ENCODE data around the gene OR56A3.
"Not testable (repeated sequence)": the region's sequence is repeated elsewhere in the genome, so short reads cannot be mapped to it uniquely, and the experiment has no call there.

OR56A3 gene, protein sequence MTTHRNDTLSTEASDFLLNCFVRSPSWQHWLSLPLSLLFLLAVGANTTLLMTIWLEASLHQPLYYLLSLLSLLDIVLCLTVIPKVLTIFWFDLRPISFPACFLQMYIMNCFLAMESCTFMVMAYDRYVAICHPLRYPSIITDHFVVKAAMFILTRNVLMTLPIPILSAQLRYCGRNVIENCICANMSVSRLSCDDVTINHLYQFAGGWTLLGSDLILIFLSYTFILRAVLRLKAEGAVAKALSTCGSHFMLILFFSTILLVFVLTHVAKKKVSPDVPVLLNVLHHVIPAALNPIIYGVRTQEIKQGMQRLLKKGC

GRCh38 chr11:5941951-5942350, at the start of gene OR56A3:
TSS of gene OR56A3 (plus strand) at chr11:5942251. CDS start at chr11:5947347, 5,096 bp downstream.
- DNase-seq (ENCODE audit: low read depth in 2 of 2): no peak

GRCh38 chr11:5892908-5893307, 49.1 kb upstream of the OR56A3 start, which contains the start of gene OR52E5:
TSS of gene OR52E5 (plus strand) at chr11:5893208. CDS start at chr11:5900777, 7,569 bp downstream.
- no peak for DNase-seq (ENCODE audit: low read depth in 2 of 2)

DNA sequence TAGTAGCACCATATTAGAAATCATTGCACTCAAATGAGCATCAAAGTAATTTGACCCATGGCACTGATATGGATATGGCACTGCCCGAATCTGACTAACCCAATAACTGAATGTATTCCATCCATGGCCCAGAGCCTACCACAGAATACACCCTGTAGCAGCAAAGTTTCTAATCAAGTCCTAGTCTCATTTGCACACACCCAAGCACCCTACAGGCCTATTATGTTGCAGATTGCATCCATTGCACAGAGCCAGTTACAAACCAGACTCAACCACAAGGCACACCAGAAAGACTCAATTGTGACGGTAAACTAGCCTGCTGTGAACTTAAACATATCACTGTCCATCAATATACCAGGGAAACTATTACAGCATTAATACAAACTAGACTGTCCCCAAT, 42.5 kb upstream of the OR56A3 start:
- no peak for DNase-seq (ENCODE audit: low read depth in 2 of 2)

- DNase-seq (ENCODE audit: low read depth in 2 of 2): no peak
Measured at GRCh38 chr11:5910540-5910939, 31.5 kb upstream of the OR56A3 start.

- no peak for DNase-seq (ENCODE audit: low read depth in 2 of 2)
Measured at GRCh38 chr11:5922749-5923426, 19.2 kb upstream of the OR56A3 start.

DNA sequence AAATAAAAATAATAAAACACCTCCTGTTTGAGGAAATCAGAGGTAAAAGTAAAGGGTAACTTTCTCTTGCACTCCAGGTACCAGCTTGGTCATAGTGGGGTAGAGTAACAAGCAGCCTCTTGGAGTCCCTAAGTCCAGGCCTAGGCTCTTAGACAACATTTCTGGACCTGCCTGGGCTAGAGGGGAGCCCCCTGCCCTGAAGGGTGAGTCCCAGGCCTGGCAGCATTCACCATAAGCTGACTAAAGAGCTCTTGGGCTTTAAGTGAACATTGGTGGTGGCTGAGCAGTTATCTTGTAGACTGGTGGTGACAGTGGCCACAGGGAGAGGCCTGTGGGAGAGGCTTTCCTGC, 18.6 kb upstream of the OR56A3 start:
- no peak for DNase-seq (ENCODE audit: low read depth in 2 of 2)

DNA sequence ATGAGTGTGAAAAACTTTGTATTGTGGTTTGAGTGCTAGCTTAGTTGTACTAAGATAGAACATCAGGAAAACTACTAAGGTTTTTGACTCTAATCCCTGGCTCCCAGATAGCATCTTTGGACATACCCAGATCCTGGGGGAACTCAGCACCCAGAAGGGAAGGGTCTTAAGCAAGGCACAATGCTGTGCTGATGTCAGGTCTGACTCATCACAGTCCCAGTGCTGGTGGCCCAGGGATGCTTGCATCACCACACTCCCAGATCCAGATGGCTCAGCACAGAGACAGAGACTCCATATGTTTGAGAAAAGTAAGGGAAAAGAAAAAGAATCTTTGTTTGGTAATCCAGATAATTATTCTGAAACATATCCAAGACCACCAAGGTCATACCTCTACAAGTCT, 18.3 kb upstream of the OR56A3 start:
- DNase-seq (ENCODE audit: low read depth in 2 of 2): no peak

DNA sequence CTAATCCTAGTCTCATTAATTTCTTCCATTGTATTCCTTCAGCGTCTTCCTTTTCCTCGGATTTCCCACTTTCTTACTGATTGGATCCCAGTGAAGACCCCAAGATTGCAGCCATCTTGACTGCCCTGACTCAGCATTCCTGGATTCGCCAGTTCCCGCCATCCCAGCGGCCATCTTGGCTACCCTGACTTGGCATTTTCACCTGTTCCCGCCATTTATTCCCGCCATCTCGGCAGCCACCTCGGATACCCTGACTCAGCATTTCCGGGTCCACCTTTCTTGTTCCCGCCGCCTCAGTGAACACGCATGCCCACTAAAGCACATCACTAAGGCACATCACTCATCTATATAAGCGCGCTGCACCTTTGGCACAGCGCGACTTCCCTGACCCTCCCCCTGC, 13.8 kb upstream of the OR56A3 start:
- DNase-seq (ENCODE audit: low read depth in 2 of 2): no peak

- DNase-seq (ENCODE audit: low read depth in 2 of 2): no peak
Measured at GRCh38 chr11:5928811-5929210, 13.2 kb upstream of the OR56A3 start.

DNA sequence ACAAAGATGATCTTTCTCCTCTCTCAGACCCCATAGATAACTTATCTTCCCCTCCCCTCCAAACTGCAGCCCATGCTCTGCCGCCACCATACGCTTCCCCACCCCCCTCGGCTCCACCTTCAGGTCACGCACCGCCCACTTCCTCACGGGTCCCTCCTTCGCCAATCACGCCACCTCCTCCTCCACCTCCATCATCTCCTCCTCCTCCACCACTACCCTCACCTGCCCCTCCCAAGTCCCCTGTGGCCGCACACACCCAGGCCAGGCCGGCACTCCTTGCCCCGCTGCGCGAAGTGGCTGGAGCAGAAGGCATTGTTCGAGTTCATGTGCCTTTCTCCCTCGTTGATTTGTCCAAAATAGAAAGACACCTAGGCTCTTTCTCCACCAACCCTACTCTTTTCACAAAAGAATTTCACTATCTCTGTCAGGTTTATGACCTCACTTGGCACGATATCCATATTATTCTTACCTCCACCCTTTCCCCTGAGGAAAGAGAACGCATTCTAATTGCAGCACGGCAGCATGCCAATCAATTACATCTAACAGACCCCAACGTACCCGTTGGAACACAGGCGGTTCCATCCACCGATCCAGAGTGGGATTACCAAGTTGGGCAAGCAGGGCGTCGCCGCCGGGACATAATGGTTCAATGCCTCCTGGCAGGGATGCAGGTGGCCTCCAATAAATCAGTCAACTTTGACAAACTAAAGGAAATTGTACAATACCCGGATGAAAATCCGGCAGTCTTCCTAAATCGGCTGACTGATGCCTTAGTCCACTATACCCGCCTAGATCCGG, 12.3 kb upstream of the OR56A3 start:
- no peak for DNase-seq (ENCODE audit: low read depth in 2 of 2)

GRCh38 chr11:5930614-5931013, 11.4 kb upstream of the OR56A3 start:
- no peak for DNase-seq (ENCODE audit: low read depth in 2 of 2)

GRCh38 chr11:5931061-5931460, 11.0 kb upstream of the OR56A3 start:
- no peak for DNase-seq (ENCODE audit: low read depth in 2 of 2)

DNA sequence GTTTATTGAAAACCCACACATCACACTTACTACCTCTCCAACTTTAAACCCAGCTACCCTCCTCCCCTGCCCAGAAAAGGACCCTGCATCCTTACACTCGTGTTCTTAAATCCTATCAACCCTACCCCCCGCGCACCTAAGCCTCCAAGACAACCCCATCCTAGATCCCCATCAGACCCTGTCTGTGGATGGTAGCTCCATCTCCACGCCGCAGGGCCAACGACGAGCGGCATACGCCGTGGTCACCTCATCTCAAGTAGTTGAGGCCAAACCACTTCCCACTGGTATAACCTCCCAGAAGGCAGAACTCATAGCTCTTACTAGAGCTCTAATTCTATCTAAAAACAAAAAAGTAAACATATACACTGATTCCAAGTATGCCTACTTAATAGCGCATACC, 9.4 kb upstream of the OR56A3 start:
- DNase-seq (ENCODE audit: low read depth in 2 of 2): no peak

DNA sequence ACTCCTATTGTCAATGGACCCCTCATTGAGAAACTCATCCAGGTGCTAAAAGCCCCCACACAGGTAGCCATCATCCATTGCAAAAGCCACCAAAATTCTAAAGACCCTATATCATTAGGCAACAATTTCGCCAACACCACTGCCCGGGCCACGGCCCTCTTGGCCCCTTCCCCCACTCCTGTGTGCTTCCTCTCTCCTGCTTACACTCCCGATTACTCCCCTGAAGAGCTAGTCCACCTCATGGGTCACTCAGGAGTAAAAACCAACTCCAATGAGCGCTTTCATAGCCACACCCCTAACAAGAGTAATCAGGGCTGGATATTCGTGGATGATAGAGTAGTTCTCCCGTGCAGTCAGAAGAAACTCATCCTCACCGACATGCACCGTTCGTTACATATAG, 8.9 kb upstream of the OR56A3 start:
- no peak for DNase-seq (ENCODE audit: low read depth in 2 of 2)

DNA sequence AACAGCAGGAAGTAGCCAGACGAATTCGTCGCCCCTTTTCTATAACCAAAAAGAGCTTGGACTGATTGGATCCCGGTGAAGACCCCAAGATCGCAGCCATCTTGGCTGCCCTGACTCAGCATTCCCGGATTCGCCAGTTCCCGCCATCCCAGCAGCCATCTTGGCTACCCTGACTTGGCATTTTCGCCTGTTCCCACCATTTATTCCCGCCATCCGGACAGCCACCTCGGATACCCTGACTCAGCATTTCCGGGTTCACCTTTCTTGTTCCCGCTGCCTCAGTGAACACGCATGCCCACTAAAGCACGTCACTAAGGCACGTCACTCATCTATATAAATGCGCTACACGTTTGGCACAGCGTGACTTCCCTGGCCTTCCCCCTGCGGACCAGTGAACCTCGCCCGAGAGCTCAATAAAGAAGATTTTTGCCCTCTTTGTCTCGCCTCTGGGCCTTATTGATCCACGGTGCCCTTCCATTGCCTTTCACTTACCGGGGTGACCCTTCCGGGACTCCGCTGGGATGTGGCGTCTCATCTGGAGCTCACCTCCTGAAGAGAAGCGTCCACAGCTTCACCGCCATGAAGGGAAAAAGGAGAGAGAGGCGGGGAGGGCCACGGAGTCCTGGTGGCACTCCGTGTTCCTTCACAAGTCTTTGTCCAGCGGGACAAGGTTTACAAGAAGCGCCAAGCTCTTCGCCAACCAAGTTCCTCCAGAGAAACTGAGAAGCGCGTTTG, 4.0 kb upstream of the OR56A3 start:
- DNase-seq (ENCODE audit: low read depth in 2 of 2): no peak

- no peak for DNase-seq (ENCODE audit: low read depth in 2 of 2)
Measured at GRCh38 chr11:5938603-5938965, 3.5 kb upstream of the OR56A3 start.

- no peak for DNase-seq (ENCODE audit: low read depth in 2 of 2)
Measured at GRCh38 chr11:5940748-5941147, 1.3 kb upstream of the OR56A3 start.

DNA sequence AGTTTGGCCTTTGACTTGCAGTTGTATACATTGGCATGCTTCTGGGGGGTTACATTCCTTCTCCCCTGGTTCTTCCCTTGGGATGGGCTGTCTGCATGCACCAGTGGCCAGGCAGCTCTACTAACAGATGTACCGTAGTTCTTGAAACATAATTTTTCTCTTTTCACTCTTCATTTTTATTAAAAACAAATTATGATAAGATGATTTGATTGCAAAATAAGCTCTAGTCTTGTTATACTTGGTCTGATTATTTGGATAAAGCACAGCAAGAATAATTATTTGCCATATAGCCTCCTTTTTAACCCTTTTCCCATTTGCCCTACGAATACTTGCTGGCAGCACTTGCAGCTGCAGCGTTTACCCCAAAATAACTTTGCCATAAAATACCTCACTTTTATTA, 13.5 kb downstream of the OR56A3 start:
- DNase-seq (ENCODE audit: low read depth in 2 of 2): no peak

DNA sequence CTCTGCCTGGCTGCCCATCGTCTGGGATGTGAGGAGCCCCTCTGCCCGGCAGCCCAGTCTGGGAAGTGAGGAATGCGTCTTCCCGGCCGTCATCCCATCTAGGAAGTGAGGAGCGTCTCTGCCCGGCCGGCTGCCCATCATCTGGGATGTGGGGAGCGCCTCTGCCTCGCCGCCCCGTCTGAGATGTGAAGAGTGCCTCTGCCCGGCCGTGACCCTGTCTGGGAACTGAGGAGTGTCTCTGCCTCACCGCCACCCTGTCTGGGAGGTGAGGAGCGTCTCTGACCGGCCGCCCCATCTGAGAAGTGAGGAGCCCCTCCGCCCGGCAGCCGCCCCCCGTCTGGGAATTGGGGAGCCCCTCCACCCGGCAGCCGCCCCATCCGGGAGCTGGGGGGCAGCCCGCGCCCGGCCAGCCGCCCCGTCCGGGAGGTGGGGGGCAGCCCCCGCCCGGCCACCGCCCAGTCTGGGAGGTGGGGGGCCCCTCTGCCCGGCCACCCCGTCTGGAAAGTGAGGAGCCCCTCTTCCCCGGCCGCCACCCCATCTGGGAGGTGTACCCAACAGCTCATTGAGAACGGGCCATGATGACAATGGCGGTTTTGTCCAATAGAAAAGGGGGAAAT, 18.8 kb downstream of the OR56A3 start:
- not testable (repeated sequence) for DNase-seq (ENCODE audit: low read depth in 2 of 2)

DNA sequence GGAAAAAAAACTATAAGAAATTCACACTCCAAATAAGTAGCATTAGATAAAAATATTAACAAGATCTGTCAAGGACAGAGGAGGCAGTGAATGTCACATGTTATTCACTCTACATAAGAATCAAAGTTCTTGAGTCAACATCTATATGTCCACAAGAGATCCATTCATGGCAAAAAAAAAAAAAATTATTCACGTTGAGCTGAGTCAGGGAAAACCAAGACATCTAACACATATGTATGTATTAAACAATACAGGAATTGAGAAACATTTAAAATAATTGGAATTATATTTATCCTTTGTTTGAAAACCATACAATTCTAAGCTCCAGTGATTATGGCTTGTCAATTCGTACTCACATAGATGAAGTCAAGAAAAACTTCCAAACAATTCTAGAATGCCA, 24.9 kb downstream of the OR56A3 start:
- DNase-seq (ENCODE audit: low read depth in 2 of 2): no peak

GRCh38 chr11:5967708-5968107, 25.7 kb downstream of the OR56A3 start:
- DNase-seq (ENCODE audit: low read depth in 2 of 2): no peak

GRCh38 chr11:5968394-5968793, 26.3 kb downstream of the OR56A3 start, which contains the start of gene OR56A5:
TSS of gene OR56A5 (minus strand) at chr11:5968494. CDS start at chr11:5968494, 0 bp downstream.
- DNase-seq (ENCODE audit: low read depth in 2 of 2): no peak

Measured in stimulated activated CD8-positive, alpha-beta memory T cell treated with anti-CD3 and anti-CD28 coated beads, Interleukin-2, amount 100 ng/mL, for 1 hour (primary cell).